Activated CD4-positive, alpha-beta T cell treated with anti-CD3 and anti-CD28 coated beads, Interleukin-2, Interleukin-4, amounts not matched to agents 100 ng/mL and 50 ng/mL, durations not matched to agents 16 hours and 8 hours (primary cell): Measurements from ENCODE around the gene RUFY4.
A peak's percentile ranks its signal among the peaks of the same experiment; 100 is the strongest.

Experiments used
- DNase-seq: peaks from one replicate; pipeline ENCODE4 v3.0.0-alpha.2; 2020; ENCODE audit warnings: low spot score

Gene RUFY4, protein sequence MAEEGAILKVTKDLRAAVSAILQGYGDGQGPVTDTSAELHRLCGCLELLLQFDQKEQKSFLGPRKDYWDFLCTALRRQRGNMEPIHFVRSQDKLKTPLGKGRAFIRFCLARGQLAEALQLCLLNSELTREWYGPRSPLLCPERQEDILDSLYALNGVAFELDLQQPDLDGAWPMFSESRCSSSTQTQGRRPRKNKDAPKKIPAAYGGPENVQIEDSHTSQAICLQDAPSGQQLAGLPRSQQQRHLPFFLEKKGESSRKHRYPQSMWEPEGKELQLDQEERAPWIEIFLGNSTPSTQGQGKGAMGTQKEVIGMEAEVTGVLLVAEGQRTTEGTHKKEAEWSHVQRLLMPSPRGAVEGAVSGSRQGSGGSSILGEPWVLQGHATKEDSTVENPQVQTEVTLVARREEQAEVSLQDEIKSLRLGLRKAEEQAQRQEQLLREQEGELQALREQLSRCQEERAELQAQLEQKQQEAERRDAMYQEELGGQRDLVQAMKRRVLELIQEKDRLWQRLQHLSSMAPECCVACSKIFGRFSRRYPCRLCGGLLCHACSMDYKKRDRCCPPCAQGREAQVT

DNA sequence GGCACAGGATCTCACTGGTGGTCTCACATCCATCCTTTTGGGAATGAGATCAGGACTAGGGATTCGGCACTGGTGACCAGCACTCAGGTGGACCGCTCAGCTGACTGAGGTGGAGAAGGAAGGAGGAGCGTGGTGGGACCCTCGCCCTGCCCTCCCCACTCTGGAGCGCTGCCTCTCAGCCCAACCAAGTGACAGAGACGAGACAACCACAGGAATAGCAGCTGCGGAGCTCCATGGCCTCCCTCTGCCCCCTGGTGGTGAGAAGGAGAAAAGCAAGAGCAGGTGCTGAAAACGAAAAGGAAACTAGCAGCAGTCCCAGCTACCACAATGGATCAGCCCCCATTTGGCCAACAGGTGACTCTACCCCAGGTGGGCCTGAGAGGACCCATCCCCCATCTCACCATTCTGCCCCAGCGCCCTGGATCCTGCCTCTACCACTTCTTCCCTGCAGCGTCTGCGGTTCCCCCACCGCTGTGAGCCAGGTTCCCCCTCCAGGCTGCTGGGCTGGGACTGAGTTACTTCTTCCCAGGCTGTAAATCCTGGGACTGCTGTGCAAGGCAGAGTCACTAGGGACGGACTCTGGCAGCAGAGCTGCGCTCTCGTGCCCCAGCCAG lies at the start of gene RUFY4:
Gene RUFY4 (plus strand): TSS at position 533 of the 614 bp plus-strand sequence. CDS start 1,353 bp downstream, outside the sequence.
- DNase-seq: peak; percentile 80

DNA sequence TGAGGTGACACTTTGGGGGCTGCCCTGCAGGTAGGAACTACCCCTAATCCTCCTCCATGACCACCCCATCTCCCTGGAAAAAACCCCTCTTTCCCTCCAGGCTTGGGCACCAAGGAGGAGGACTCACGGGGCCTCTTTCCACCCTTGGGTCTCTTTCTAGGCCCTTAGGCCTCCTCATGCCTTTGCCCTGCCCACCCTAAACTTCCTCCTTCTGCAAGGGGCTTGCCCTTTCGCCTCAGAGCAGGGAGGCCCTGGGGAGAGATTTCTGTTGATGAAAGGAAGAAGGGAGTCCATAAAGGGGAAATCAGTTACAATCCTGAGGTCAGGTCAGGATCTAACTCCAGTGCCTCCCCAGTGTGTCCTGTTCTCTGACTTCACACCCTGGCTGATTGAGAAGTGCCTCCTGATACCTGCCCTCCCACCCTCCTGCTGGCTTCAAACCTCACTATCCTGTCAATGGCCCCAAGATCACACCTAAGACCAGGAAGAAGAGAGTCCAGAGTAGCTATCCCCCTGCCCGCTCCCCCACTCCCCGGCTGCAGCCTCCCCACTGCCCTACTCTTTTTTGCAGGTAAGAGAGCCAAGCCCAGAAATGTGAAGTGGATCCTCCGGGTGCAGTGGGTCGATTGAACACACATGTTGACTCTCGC lies 49.5 kb upstream of the RUFY4 start:
- DNase-seq: no peak

DNA sequence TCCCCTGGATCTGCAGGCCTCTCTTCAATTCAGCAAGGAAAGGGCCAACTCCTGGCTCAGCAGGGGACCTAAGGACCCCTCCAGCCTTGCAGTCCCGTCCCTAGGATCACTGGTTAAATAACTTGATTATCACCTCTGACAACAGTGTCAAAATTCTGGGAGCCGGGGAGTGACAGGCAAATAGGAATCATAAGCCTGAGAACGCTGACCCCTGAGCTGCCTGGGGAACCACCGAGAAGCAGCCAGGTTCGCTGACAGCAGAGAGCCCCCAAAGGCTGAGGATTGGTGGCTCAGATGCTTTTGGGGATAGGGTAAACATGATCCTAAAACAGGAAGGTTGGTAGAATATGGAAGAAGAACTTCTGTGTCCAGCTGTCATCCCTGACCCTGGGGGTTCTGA lies 48.8 kb upstream of the RUFY4 start:
- DNase-seq: no peak

DNA sequence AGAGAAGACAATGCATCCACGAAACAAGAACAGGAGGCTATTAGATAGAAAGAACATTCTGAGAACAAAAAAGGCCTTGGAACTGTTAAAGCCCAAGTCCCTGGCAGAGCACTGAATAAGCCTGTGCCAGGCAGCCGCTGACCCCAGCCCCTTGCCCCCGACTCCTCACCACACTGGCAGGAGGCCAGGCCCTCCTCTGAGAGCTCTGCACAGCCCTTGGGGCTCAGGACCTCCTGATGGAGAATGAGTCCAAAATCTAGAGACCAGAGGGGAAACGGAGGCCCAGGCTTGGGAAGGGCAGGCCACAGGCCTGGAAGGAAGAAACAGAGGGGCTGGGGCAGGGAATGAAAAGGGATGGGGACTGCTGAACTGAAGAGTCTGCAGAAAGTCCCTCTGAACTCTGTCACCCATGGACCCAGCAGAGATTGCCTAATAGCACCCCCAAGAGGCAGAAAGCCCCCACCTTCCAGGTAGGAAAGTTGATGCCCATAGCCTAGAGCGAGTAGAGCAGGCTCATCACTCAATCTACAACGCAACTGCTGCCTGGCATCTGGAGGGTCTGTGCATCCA lies 48.0 kb upstream of the RUFY4 start:
- DNase-seq: no peak

DNA sequence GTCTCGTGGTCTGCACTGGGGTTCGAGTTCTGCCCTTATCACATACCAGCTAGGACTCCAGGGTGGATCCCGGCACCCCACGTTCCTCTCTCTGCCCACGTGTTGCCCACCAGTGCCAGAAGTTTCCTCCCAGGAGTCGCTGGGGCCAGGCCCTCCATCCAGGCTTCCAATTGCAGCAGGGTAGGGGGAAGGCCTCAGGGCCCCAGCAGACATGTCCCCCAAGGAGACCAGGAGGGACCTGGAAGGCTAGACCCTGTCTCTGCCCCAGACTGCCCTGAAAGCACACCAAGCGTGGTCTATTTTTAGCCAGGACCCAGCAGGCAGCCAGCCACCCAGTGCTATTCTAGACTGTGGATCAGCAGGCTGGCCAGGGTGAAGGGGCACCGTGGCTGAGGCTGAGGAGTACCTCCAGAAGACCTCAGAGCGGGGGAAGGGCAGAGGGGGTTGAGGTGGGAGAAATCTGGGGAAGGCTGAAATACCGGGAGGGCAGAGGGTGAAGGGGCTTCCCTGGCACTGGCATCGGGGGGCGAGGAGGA lies 47.4 kb upstream of the RUFY4 start:
- DNase-seq: no peak

DNA sequence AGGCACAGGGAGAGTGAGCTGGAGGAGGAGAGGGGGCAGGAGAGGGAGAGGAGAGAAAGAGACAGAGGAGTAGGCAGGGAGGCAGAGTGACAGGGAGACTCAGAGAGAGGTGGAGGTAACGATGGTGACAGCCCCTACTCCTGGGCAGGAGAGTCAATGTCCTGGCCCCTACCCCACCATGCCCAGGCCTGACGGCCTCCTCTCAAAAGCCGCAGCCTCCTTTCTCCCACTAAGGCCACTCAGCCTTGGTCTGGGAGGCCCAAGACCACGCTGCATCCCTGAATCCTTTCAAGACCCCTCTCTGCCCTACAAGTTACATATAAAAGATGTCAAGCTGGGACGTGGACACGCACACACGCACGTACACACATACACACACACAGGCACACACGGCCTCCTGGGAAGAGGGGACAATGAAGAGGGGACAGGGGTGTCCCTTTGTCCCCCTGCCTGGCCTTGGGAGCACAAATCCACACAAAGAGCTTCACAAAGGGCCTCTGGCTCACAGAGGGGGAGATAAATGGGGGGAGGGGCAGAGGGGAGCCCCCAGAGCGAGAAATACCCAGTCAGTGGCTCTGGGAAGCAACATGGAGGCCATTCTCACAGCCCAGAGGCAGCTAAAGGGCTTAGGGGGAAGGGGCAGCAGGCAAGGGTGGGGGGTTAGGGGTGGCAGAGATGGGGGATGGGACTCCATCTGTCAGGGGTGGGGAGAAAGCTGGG lies 46.8 kb upstream of the RUFY4 start:
- DNase-seq: no peak

DNA sequence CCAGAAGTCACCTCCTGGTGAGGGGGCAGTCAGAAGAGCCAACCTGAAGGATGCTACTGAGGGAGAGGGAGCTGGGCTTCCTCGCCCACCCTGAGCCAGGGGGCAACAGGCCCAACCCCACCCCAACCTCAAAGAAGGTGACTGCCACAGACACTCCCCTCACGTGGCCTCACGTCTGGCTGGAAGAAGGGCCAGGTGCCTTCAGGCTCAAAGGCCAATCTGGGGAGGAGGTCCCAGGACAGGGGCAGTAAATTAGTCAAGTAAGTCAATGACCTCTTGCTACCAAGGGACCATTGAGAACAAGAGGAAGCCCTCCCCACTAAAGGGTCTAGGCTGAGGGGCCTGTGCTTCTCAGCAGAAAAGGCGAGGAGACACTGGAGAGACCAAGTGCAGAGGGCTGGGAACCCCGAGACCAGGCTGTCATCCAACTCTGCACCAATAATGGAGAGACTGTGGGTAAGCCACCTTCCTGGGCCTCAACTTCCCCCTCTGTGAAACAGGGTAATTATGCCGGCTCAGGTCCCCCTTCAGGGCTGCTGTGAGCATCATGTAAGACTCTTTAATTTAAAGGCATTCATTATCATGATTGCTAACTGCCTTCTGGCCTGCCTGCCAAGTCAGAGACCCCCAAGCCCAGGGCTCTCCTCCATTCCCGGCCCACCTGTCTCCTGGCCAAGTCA lies 46.1 kb upstream of the RUFY4 start:
- no peak for DNase-seq

DNA sequence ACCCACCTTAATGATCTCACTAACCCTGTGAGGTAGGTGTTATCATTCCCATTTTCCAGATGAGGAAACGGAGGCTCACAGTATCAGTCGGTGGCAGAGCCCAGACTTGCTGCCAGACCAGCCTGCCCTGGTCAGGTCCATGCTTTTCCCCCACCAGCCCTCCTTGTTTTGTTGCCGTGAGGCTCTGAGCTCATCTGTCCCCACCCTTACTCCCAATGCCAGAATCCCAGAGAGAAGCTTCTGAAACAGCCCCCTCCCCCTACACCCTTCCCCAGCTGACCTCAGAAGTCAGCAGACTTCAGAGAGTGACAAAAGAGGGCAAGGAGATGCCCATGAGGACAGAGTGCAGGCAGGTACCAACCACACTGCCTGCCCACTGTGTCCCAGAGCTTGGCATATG lies 45.4 kb upstream of the RUFY4 start:
- no peak for DNase-seq

DNA sequence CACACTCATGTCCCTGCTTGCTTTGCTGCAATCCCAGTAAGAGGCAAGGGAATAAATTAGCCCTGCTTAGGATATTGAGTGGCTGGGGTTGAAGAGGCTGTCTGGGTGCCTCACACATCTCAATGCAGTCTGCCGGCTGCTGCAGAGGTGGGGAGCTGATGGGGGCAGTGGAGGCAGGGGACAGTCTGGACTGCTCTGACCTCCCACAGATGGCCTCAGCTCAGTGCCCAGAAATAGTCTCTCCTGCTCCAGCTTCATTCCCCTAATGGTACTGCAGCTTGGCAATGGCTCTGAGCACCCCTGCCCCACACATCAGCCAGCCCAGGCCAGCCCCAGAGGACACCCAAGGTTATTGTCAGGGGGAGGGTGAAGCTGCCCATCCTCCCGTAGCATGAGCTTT lies 44.7 kb upstream of the RUFY4 start:
- DNase-seq: no peak

DNA sequence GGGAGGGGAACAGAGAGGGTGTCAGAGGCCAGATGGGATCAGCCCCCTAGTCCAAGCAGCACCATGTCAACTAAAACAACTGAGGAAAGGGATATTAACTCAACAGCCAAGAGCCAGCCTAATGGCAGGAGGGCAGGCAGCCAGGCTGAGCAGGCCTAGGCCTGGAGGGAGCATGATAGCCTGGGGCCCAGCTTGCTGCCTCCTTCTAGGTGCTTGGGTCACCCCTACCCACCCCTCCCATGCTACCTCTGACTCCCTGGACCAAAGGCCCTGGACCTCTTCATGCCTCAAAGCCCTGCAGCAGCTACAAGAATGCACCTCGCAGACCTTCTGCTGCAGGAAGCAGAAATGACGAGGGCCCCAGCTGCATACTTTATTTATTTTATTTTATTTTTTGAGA lies 44.2 kb upstream of the RUFY4 start:
- DNase-seq: no peak

DNA sequence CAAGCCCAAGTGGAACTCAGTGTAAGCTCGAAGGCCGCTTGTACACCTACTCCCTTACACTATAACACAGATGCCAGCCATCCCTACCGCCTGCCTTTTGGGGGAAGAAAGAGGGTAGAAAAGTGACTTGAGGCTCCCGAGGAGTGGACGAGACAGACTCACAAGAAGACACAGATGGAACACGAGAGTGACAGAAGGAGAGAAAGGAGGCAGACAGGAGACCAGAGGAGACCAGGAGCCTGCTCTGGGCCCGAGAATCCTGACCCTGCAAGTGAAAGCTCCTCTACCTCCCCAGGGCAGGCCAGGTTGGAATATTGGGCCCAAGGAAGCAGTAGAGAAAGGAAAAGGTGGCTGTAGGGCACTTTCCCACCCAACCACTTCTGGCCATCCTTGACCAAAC lies 42.8 kb upstream of the RUFY4 start:
- DNase-seq: no peak

DNA sequence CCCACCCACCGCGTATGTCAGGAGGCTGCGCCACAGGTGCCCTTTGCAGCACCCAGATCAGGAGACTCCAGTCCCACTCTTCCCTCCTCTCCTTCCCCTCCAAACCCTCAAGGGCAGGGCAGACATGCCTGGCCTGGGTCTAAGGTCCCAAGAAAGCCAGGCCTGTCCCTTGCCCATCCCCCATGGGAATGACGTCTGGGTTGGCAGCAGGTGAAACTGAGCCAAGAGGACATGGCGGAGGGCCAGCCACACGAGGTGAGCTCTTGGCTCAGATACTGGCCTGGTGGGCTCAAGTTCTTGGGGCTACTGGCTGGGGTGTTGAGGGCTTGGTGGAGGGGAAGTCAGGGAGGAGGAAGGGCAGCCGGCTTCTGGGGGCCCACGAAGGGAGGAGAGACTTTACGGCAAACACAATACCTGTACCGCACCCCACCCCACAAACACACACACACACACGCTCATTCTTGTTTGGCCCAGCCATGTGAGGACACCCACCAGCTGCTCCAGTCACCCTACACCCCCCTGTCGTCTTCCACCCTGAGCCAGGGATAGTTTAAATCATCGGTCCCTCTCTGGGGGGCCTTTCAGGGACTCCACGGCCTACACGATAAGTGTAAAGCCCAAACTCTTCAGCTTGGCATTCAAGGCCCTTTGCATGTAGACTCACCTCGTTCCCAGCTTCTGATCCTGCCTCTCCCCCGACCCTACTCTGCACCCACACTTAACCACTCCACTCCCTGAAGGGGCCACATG lies 42.2 kb upstream of the RUFY4 start:
- DNase-seq: no peak

DNA sequence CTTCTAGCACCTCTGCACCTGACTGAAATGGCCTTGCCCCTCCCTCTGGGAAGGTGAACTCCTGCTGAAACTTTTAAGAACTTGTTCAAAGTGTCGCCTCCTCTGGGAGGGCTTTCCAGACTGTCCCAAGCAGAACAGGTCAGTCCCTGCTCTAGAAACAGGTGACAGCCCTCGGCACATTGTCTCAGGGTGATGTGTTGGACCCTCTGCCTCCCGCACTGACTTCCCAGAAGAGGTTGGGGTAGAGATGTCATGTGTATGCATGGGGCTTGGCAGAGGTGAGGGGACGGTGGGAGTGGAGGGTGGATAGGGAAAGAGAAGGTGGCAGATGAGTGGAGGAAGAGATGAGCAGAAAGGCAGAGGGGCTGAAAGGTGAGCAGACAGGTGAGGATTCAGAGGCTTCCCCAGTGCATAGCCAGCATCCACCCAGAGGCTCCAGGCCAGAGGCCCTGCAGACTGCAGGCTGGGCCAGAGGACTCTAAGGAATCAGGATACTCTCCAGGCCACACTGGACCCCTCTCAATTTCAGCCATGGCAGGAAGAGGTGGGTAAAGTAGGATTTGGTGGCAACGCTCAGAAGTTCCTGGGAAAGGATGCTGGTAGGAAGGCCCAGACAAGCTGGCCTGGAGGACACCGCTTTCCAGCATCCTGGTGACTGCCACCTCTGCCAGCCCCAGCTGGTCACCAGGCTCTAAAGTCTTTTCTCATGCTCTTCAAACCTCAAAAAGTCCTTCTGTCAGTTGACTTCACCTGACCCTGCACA lies 41.4 kb upstream of the RUFY4 start:
- no peak for DNase-seq

DNA sequence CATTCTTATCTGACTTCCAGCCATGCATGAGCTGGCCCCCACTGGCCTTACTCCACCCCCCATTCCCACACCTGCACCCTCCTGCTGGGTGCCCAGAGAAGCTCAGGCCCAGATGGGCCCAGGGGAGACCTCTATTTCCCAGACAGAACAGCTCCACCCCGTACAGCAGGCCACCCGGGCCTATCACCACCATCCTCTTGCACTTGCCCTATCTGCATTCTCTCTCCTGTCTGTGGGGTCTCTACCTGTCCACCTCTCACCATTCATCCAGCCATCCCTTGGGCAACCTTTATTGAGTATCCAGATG lies 40.9 kb upstream of the RUFY4 start:
- no peak for DNase-seq

DNA sequence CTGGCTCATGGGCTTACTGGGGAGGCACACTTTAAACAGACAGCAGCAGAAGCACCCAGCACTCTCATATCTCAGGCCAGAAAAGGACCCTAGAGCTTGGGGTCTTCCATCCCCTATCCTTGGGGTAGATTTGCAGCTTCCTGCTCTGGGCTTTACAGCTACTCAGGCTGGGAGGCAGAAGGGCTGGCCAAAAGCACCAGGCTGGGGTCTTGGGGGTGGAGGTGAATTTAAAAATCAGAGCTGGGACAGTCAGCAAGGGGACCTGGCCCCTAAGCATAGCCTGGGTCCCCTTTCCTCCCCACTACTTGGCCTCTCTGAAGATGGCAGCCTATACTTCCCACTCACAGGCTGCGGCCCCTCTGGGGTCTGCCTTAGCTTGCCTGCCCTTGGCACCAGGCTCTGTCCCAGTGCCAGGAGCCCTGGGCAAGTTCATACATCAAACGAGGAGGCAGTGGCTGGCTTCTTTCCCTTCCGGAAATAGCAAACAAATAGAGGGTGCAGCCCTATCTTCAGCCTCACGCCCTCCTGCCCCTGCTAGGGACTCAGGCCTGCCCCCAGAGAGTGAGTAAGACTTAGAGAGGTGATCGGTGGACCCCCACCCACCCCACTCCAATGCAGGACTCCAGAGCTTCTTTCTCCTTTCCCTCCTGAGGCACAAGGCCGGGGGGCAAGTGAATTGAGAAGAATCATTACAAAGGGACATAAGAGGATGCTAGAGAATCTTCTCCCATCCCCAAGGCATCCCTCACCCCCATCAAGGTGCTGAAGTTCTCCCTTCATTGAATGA lies 40.3 kb upstream of the RUFY4 start:
- DNase-seq: no peak

DNA sequence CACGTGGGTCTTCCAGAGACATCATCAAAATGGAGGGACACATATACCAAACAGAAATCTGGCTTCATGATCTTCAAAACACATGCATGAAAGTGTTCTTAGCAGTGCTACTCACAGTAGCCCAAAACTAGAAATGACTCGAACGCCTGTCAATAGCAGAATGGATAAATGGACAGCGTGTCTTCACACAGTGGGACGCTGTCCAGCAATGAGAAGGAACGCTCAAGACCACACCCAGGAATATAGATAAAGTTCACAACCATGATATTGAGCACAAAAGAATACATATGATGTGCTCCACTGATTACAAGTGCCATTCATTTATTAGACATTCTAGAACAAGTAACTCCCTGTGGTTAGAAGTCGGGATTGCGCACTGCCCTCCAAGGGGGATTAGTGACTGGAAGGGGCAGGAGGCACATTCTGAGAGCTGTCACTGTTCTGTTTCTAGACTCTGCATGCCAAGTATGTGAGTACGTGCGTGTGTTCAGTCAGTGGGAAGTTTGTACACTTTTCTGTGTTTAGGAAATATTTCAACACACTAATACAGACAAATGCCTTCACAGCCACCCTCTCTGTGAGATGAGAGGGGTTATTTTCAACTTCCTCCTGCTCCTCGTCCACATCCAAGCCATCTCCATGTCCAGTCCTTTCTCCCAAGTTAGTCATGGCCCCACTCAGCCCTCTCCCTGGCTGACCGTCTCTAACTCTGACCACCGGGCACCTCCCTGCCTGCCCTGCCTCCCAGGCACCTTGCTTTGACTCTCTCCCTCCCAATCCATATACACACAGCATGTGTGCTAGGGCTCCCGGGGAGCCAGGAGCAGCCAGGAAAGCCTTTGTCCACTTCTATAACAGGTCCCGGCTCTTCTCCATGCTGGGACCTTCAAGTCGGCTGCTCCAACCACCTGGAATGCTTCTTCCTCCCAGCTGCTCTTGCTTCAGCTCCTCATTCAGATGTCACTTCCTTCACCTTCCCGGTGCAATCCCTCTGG lies 39.4 kb upstream of the RUFY4 start:
- no peak for DNase-seq

DNA sequence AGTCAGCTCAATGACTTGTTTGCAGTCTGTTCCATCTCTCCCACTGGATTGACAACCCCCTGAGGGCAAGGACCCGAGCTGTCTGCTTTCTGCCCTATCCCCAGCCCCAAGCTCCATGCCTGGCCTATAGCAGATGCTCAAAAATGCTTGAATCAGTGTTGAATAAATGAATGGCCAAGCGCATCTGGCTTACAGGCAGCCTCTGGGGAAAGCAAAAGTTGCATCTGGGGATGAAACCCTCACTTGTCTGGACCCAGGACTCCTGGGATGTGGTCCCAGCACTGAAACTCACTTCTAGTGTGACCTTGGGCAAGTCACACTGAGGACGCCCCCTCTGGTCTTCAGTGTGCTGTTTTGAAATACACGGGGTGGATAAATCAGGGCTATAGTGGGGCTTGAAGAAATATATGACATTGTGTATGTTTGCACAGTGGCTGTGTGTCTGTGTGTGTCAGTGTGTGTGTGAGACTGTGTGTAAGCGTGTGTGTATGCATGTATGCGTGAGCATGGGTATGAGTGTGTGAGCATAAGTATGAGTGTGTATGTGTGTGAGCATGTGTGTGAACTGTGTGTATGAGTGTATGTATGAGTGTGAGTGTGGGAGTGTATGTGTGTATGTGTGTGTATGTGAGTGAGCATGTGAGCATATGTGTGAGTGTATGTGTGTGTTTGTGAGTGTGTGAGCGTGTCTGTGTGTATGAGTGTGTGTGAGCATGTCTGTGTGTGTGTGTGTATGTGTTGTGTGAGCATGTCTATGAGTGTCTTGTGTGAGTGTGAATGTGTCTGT lies 38.5 kb upstream of the RUFY4 start:
- no peak for DNase-seq
